ENCODE data around the gene LDAH. TPM values are rescaled to one million over a fixed set of nuclear protein-coding genes. Genes with fewer than 3 reads are reported as not detected.

LDAH gene
- total RNA-seq, 1 experiment from 2014 or later, result 15.2 TPM

- Histone ChIP-seq H3K14ac (ENCODE audit: insufficient read depth, low read length) (no peak overlapping the region), H4K20me1 (ENCODE audit: control insufficient read depth, insufficient read depth, insufficient read length) (no peaks in the 10 kb centered on the region), H2BK120ac (ENCODE audit: low read depth, low read length, poor library complexity, severe bottlenecking) (no peak overlapping the region), H4K8ac (replicated peaks; ENCODE audit: insufficient read length, low read depth, low read length) (no peak overlapping the region), H3K23ac (ENCODE audit: insufficient read length, low read depth, low read length) (no peak overlapping the region), H2BK5ac (ENCODE audit: insufficient read length, low read length) (no peak overlapping the region), H3K56ac (ENCODE audit: insufficient read length, low read depth, low read length) (no peak overlapping the region), H2BK12ac (ENCODE audit: insufficient read length, low read depth, low read length) (no peak overlapping the region), H3K79me2 (ENCODE audit: insufficient read depth, low read length) (no peaks in the 10 kb centered on the region), H3K9ac (ENCODE audit: extremely low read depth, insufficient read length, low read length) (no peak overlapping the region), H3K27ac (ENCODE audit: insufficient read length, low read depth, low read length) (no peak overlapping the region), H3T11ph (ENCODE audit: low read length) (no peak overlapping the region), H3K27me3 (ENCODE audit: insufficient read depth, low read length) (no peaks in the 10 kb centered on the region), H3K9me3 (ENCODE audit: control insufficient read depth, low read depth, low read length) (no peaks in the 10 kb centered on the region), H3K4me1 (ENCODE audit: insufficient read depth, low read length) (no peaks in the 10 kb centered on the region; the same call in 1 of the 2 replicates), H4K91ac (ENCODE audit: insufficient read length, low read depth, low read length) (no peak overlapping the region), H3K79me1 (ENCODE audit: insufficient read depth, low read depth, low read length, poor library complexity, severe bottlenecking) (no peaks in the 10 kb centered on the region), H4K5ac (ENCODE audit: insufficient read length, low read depth, low read length) (no peak overlapping the region), H3K18ac (ENCODE audit: insufficient read length, low read depth, low read length) (no peak overlapping the region), H3K4me2 (ENCODE audit: insufficient read depth, insufficient read length, low read length) (no peak overlapping the region), H2AK5ac (ENCODE audit: insufficient read length, low read length) (no peak overlapping the region), H2AFZ (ENCODE audit: low read length) (no peak overlapping the region), H3K23me2 (ENCODE audit: insufficient read length, low read depth, low read length, poor library complexity, severe bottlenecking) (peaks cover 5% of the 10 kb centered on the region), H2BK20ac (ENCODE audit: low read depth, low read length, poor library complexity, severe bottlenecking) (no peak overlapping the region), H2BK15ac (ENCODE audit: low read depth, low read length) (no peak overlapping the region), H3K4ac (ENCODE audit: low read depth, low read length) (no peak overlapping the region)
- Mint-ChIP-seq H3K36me3 (ENCODE audit: insufficient read depth in 1 of 3, low read depth in 3 of 3) (peaks cover 0 to 2% (median 0%) of the 10 kb centered on the region in 3 experiments; a peak in 2 of 7 replicates), H3K9me3 (no peaks in the 10 kb centered on the region; a peak in 1 of 5 replicates), H3K27me3 (ENCODE audit: low read depth) (peaks cover 23% of the 10 kb centered on the region), H3K4me3 (no peak overlapping the region), H3K4me1 (peaks cover 25 to 28% of the 10 kb centered on the region in 2 experiments), H3K27ac (no peak overlapping the region)
- no peak for TF ChIP-seq CTCF (conservative IDR thresholded peaks at IDR 0.05)
- no peak for DNase-seq
- no CpG with 5 or more reads among the region's 8 CpGs for whole genome bisulfite sequencing (ENCODE audit: extremely low coverage, insufficient read length, low lambda C conversion rate)
Measured at GRCh38 chr2:20647738-20648137, 175.2 kb downstream of the LDAH start.
